ENCODE data around the gene NOD2.

The NOD2 gene

DNA sequence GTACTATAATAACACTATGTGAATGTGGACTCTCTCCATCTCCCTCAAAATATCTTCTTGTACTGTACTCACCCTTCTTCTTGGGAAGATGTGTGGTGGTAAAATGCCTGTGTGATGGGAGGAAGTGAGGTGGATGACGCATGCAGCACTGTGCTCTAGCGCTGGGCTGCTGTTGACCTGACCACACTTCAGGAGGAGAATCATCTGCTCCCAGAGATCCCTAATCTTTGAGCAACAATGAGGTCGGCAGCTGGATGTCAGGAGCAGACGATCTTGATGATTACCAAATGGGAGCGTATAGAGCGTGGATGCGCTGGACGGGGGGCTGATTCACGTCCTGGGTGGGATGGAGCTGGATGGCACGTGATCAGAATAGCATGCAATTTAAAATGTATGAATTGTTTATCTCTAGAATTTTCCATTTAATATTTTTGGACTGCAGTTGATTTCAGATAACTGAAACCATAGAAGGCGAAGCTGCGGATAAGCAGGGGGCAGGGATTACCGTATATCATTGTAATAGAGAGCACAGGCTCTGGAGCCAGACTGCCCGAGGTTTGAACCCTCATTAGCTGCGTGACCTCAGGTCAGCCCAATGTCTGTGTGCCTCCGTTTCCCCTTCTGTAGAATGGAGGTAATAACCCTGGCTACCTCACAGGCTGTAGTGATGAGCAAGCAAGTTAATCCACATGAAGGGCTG is 24.8 kb downstream of the NOD2 start:
- DNase-seq = peak; percentile 16

DNA sequence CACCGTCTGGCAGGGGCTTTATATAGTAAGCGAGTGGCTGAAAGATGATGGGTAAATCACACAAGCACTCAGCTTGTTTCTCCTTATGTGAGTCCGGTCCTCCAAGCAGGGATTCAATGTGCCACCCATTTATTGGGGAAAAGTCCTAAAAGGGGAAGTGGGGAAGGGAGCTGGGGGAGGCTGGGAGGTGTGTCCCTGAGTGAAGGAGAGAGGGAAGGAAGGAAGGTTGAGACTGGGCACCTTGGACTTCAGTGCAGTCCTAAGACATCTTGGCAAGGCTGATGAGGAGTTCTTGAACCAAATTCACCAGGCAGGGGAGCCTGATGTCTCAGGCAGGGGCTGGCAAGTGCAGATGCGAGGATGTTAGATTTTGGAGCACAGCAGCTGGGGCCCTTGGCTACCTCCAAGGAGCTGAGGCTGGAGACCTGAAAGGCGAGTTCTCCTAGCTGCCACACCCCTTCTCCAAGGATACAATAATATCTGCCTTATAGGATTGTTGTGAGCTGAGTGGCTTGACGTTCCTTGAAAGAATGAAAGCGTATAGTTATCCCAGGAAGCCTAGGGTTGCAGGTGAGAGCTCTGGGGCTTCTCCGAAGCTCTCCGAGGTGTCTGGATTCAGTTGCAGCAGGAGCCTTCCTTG is 25.5 kb downstream of the NOD2 start:
- DNase-seq = no peak

DNA sequence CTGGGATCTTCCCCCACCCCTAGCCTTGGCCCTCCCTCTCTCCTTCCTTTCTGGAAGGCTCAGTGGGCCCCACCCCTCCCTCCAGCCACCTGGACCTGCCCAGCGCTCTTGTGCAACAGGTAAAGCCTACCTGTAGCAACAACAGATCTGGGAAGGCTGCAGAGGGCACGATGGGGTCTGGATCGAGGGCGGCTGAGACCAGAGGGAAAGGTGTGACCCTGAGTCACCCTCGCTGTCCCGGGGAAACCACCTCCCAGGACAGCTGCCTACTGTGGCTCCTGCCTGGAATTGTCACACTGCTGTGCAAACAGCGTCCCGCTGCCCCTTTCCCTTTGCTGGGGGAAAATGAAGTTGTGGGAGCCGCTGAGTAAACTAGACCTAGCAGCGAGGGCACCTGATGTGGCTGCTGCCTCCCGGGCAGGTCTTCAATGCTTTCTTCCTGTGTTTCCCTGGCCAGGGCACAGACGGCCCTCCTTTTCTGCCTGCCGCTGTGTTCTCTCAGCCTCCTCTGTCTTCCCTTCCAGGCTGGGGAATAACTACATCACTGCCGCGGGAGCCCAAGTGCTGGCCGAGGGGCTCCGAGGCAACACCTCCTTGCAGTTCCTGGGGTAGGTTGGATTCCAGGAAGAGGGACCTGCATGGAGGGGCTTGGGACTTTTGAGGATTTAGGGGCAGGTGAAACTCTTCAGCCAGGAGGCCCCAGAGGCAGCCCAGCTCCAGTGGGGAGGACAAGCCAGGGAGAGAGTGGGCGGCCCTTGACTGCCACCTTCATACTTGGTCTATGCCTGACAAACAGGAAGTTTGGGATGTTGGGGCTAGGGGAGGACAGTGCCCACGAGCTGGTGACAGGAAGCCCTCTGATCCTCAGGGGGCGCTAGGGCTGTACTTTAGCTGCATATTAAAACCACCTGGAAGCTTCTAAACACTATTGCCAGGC is 26.3 kb downstream of the NOD2 start:
- no peak for DNase-seq

DNA sequence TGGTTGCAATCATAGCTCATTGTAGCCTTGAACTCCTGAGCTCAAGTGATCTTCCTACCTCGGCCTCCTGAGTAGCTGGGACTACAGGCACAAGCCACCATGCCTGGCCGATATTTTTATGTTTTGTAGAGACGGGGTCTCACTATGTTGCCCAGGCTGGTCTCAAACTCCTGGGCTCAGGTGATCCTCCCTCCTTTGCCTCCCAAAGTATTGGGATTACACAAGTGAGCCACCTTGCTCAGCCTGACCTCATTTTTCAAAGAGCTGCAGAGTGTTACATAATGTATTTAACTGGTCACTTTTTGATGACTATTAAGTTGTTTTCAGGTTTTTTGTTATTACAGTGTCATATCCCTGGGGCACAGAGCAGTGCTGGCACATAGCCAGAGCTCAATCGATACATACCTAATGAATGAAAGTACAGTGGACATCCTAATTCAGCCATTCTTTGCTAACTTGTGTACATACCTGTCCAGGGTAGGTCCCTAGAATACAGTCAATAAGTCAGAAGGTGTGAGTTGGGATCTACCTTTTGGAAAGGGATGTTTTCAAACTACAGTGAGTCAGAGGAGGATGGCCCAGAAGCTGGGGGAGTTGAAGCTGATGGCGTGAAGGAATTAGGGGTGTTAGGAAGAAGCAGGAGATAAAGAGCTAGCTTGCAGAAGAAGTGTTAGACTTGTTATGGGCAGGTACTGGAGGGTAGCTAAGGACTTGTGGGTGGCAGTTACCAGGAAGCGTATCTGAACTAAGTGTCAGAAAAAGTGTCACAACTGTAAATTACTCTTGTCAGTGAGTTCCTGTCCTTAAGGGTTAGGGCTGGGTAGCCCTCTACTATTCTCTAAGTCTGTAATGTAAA is 28.4 kb downstream of the NOD2 start:
- DNase-seq = no peak

DNA sequence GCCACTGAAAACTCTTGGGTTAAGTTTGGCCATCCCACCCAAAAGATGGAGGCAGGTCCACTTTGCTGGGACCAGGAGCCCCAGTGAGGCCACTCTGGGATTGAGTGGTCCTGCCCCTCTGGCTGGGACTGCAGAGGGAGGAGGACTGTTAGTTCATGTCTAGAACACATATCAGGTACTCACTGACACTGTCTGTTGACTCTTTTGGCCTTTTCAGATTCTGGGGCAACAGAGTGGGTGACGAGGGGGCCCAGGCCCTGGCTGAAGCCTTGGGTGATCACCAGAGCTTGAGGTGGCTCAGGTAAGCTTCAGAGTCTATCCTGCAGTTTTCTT is 29.0 kb downstream of the NOD2 start:
- DNase-seq = no peak

DNA sequence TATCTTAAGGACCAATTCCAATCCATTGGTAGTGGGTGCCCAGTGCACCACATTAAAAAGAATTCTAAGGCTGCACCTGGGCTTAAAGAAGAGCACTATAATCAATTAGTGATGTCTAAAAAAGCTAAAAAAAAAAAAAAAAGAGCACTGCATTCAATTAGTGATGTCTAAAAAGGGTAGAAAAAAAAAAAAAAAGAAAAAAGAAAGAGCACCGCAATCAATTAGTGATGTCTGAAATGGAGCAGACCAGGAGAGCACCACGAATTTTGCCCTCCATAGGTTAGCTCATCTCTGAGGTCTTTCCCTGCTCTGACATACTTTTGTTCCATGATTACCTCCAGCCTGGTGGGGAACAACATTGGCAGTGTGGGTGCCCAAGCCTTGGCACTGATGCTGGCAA is 29.6 kb downstream of the NOD2 start:
- DNase-seq = no peak

DNA sequence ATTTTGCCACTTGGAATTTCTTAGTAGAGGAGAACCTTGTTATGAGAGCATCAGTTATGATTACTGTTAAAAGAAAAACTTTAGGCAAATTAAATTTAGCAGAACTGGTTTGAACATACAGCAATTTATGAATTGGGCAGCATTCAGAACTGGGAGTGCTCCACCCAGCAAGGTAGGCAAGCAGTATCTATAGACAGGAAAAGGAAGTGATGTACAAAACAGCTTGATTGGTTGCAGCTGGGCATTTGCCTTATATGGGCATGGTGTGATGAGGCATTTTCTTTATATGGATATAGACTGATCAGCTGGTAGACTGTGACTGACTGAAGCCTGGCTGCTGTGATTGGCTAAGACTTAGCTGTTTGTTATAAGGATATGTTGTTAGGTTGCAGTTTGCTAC is 30.9 kb downstream of the NOD2 start:
- DNase-seq = no peak

DNA sequence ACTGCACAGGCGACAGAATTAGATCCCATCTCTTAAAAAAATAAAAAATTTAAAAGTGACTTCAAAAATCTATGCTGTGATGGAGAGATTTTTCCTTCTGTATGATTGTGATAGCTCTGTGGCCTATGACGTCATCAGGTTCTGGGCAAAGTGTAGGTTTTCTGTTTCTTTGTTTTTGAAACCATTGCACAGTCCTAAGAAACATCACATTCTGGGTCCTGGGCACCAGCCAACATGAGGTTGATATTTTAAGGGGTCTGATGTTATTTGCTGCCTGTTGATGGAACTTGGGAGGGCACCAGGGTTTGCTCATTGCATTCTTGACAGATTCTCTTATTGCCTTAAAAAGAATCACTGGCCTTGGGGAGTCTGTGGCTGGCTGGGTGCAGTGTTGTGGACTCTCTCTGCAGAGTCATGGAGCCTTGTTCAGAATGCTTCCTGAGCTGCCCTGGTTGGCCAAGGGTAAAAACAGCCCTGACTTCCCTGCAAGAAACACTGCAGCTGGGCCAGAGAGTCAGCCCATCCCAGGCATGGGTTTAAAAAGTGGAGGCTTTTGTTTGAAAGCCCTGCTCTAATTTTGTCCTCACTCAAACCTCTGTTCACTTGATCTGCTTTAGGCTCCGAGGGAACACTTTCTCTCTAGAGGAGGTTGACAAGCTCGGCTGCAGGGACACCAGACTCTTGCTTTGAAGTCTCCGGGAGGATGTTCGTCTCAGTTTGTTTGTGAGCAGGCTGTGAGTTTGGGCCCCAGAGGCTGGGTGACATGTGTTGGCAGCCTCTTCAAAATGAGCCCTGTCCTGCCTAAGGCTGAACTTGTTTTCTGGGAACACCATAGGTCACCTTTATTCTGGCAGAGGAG is 38.0 kb downstream of the NOD2 start:
- DNase-seq = no peak

DNA sequence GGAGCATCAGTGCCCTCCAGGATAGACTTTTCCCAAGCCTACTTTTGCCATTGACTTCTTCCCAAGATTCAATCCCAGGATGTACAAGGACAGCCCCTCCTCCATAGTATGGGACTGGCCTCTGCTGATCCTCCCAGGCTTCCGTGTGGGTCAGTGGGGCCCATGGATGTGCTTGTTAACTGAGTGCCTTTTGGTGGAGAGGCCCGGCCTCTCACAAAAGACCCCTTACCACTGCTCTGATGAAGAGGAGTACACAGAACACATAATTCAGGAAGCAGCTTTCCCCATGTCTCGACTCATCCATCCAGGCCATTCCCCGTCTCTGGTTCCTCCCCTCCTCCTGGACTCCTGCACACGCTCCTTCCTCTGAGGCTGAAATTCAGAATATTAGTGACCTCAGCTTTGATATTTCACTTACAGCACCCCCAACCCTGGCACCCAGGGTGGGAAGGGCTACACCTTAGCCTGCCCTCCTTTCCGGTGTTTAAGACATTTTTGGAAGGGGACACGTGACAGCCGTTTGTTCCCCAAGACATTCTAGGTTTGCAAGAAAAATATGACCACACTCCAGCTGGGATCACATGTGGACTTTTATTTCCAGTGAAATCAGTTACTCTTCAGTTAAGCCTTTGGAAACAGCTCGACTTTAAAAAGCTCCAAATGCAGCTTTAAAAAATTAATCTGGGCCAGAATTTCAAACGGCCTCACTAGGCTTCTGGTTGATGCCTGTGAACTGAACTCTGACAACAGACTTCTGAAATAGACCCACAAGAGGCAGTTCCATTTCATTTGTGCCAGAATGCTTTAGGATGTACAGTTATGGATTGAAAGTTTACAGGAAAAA is 38.8 kb downstream of the NOD2 start:
- no peak for DNase-seq

DNA sequence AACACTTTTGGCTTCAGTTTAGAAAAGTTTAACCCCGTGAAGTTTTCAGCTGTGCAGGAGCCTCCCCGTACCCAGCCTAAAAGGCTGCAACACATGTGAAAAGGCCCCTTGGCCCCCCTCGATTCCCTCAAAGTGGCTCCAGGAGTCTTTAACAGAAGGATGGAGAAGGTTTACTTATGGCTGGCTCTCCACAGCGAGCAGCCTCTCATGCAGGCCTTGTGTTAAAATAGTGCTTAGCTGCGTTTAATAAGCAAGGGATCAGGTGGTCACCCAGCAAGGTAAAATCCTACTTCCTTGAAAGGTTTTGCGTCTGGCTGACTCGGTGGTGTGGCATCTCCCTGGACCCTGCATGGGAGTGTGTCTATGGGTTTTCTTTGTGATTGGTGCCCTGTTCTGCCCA is 40.1 kb downstream of the NOD2 start:
- no peak for DNase-seq

DNA sequence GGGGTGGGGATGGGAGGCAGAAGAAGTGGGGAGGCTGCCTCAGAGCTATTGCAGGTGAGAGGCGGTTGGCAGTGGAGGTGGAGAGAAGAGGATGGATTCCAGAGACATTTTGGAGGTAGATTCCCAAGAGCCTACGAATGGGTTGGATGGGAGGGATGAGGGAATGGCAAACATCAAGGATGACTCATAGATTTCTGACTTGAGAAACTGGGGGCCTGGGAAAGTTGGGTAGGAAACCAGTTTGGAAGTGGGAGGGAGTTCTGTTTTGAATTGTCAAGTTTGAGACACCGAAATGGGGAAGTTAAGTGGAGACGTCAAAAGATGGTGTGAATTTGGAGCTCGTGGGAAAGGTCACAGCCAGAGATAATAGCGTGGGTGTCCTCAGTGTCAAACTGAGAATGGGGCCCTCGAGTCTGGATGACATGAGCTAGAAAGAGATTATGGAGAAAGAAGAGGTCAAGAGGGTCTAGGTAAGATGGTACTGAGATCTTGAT is 42.3 kb downstream of the NOD2 start:
- no peak for DNase-seq

DNA sequence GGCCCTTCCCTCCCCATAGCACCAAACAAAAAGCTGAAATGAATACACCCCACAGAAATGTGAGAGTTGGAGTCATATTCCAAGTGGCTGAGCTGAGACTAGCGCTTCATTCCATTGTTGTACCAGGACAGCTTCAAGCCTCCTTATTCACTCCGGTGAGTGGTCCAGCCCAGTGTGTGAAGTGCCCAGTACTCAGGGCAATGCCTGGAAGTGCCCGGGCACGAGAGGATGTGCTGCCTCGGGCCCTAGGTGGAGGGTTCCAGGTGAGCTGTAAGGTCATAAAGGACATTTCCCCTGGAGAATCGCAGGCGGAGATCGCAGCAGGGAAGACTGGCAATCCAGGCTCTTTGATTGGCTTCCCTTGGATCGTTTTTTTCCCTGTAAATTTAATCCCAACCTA is 43.0 kb downstream of the NOD2 start:
- DNase-seq = no peak

DNA sequence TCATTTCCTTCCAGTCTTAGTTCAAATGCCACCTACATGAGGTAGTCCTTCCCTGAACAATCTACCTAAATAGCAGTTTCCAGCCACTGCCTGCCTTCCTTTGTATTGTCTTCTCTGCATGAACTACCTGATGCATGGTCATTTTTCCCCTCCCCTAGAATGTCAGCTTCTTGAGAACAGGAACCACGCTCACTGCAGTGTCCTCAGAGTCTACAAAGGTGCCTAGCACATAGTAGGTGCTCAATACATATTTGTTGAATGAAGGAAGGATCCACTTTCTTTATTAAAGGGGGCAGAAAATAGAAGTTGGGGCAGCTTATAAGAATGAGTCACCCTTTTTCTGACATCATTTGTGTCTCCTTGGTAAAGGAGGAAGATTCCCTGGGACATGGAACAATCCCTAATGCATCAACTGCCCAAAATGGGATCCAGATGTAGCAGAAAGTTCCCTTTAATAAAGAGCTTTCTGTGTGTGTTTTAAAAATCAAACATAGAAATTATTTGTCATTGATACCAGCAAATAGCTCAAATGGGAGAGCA is 44.1 kb downstream of the NOD2 start:
- no peak for DNase-seq

DNA sequence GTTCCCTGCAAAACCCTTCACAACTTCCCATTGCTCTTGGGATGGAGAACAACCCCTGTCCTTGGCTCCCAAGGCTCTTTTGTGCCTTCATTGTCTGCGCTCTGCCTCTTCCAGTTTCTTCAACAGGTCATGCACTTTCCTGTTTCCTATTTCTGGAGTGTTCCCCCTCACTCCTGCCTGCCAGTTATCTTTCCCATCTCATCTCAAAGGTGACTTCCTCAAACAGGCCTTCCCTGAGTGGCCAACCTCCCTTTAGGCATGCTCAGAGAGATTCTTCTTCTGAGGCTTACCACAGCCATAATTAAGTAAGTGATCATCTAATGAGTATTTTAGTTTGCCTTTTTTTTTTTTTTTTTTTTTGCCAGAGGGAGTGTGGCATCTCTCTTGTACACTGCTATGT is 45.6 kb downstream of the NOD2 start:
- DNase-seq = no peak

DNA sequence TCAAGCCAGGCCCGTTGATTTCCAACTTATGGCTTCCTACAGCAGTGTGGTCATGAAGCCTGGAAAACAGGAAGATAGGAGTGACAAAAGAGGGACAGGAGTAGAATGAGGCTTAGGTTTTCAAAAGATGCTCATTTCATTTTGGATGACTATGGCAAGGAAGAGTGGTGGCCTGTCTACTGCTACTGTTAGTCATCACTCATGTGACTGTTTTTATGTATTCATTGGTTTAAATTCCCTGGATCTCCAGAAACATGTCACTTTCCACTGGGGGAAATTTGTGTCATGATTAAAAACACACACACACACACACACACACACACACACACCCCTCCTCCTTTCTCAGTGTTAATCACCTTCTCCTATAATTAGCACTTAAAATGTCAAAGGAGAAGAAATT is 47.3 kb downstream of the NOD2 start:
- DNase-seq = no peak

DNA sequence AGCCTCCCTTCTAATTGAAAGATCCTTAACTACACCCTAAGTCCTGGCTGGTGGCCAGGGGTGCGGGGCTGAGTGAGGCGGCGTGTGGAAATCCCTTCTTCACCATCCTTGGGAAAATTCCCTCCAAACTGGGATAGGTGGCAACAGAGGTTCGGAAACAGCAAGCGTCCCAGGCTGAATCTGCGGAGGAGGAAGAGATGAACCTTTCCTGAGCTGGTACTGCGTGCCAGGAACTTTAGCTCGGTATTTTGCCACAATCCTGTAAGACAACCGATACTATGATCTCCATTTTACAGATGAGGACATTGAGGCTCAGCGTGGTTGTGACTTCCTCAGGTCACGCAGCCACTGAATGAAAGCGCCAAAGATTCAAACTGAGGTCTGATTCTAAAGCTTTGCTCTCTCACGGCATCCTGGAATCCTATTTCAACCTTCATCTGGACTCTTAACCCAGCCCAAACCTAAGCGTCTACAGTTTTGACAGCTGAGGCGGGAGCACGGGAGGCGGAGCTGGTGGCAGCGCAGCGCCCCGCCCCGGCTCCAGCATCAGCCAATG is 47.9 kb downstream of the NOD2 start:
- DNase-seq = no peak

DNA sequence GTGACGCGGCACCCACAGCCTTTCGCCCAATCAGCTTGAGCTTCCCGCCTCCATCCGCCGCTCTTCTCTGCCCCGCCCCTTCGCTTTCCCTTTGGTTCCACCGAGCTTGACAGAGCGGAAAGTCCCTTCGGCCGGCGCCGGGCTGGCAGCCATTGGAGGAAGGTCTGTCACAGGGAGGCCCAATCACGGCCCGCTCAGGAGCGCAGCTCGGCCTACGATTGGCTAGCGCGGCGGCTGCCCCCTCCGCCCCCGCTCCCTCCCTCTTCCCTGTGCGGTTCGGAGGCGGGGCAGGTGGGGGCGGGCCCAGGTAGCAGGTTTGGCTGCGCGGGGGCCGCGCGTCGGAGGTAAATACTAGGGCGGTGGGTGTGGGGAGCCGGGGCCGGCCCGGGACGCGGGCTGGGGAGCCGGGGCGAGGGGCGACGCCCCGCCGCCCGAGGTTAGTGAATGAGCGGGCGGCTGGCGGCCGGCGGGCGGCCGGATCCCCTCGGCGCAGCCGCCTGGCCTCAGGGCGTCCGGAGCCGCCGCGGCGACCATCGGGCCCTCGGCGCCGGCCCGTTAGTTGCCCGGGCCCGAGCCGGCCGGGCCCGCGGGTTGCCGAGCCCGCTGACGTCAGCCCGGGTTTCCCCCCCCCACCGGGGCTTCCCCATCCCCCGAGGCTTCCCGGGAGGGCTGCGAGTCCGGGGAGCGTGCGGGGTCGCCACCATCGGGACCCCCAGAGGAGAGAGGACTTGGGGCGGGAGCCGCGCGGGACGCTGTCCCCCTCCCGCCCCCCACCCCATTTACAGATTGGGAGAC is 48.6 kb downstream of the NOD2 start, which contains the start of gene CYLD:
TSS of gene CYLD (plus strand) at position 306 of the 795 bp plus-strand sequence. CDS start 7,613 bp downstream, outside the sequence.
- DNase-seq = peak; percentile 94

DNA sequence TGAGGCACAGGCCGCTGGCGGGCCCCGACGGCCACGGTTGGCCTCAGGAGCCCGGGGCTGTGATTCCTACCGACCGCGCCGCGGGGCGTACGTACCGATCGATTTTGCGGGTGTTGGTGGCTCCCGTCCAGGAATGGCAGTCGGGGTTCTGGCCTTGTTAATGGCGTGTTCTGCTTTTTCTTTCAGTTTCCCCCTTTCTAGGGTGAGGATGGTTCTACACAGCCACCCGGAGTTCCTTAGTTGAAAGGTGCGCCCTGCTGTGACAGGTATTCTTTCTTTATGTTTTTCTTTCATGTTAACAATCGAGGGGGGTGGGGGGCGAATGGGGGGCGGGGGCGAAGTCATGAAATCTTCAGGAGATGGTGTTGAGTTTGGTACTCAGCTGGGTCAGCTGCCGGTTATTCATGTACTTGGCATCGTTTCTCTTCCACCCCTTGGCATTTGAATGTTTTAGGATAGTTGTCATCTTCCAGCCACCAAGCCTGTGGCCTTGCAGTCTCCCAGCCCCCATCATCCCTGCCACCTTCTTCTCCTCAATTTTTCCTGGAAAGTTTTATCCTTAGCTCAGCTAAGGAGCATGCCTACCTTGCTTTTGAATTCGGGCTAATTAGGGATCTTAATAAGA is 49.3 kb downstream of the NOD2 start:
- no peak for DNase-seq
